ENCODE measurements around the gene CBY1. TPM values are rescaled to one million over a fixed set of nuclear protein-coding genes. Genes with fewer than 3 reads are reported as not detected.

The CBY1 gene
- total RNA-seq, 2 experiments from 2014 or later, result 3.5 to 12.8 TPM

GRCh38 chr22:38655519-38656255 lies 751 bp upstream of the CBY1 start:
- CTCF ChIA-PET (ENCODE audit: unreplicated experiment), result no interaction called here
- BruUV-seq (replicated peaks), result no TSS peak

GRCh38 chr22:38657045-38657909 lies 839 bp downstream of the CBY1 start:
- no TSS peak for BruUV-seq (replicated peaks)
- H3K27ac ChIP-seq (ENCODE audit: low read depth, low read length, poor library complexity, severe bottlenecking), result peak overlapping the region; percentile 47
- TF ChIP-seq CTCF (conservative IDR thresholded peaks at IDR 0.05; ENCODE audit: low read length), result no peak
- no peak for TF ChIP-seq EZH2phosphoT487 (IDR thresholded peaks at IDR 0.05; ENCODE audit: borderline replicate concordance, low read depth, low read length)
- H3K4me2 ChIP-seq (ENCODE audit: low read length), result peak overlapping the region; percentile 80
- ChIA-PET POLR2A (interaction anchor here (0.6 to 1.0 kb wide), 2 partner anchors 24 to 40 kb away, joined by 3 read pairs; partner anchors contain the start of gene TOMM22), CTCF (ENCODE audit: unreplicated experiment) (interaction anchor here (0.6 kb wide), 1 partner anchor 22 kb away, joined by 3 read pairs; no protein-coding TSS in a partner anchor)
- H3K9me2 ChIP-seq (ENCODE audit: insufficient read depth, low read length), result no peaks in the 10 kb centered on the region
- peak; percentile 20 for DNase-seq (ENCODE audit: low spot score)
- no peaks in the 10 kb centered on the region for H4K20me1 ChIP-seq (ENCODE audit: insufficient read depth, low read length)
- peak overlapping the region; percentile 95 for H2AFZ ChIP-seq (ENCODE audit: low read length)
- no peaks in the 10 kb centered on the region for H3K79me2 ChIP-seq (ENCODE audit: insufficient read depth, low read depth, low read length)
- H3K4me3 ChIP-seq (ENCODE audit: low read depth, low read length, poor library complexity, severe bottlenecking), result peak overlapping the region; percentile 81
- H3K4me1 ChIP-seq (ENCODE audit: insufficient read depth, low read length, poor library complexity, severe bottlenecking), result peaks cover 12% of the 10 kb centered on the region
- intact Hi-C loops (cut with micrococcal nuclease; ENCODE audit: unreplicated experiment), result loop anchor here (2.0 kb wide), 1 partner anchor 24 kb away; the partner anchor contains the start of gene TOMM22
- H3K9me3 ChIP-seq (ENCODE audit: low read length), result no peaks in the 10 kb centered on the region
- H3K36me3 ChIP-seq (ENCODE audit: insufficient read depth, low read length), result no peaks in the 10 kb centered on the region

More at GRCh38 chr22:38655519-38656255, 751 bp upstream of the CBY1 start:
- intact Hi-C loops (cut with micrococcal nuclease; ENCODE audit: unreplicated experiment), result loop anchor here (2.0 kb wide), 1 partner anchor 25 kb away; the partner anchor contains the start of gene TOMM22
- POLR2A ChIA-PET, result no interaction called here
- TF ChIP-seq CTCF (conservative IDR thresholded peaks at IDR 0.05; ENCODE audit: low read length) (no peak), EZH2phosphoT487 (IDR thresholded peaks at IDR 0.05; ENCODE audit: borderline replicate concordance, low read depth, low read length) (no peak)
- Histone ChIP-seq H3K36me3 (ENCODE audit: insufficient read depth, low read length) (no peaks in the 10 kb centered on the region), H3K4me3 (ENCODE audit: low read depth, low read length, poor library complexity, severe bottlenecking) (peak overlapping the region; percentile 81), H3K9me2 (ENCODE audit: insufficient read depth, low read length) (no peaks in the 10 kb centered on the region), H3K4me1 (ENCODE audit: insufficient read depth, low read length, poor library complexity, severe bottlenecking) (peaks cover 12% of the 10 kb centered on the region), H3K27ac (ENCODE audit: low read depth, low read length, poor library complexity, severe bottlenecking) (no peak overlapping the region), H2AFZ (ENCODE audit: low read length) (peak overlapping the region; percentile 95), H3K4me2 (ENCODE audit: low read length) (peak overlapping the region; percentile 80), H3K79me2 (ENCODE audit: insufficient read depth, low read depth, low read length) (no peaks in the 10 kb centered on the region), H4K20me1 (ENCODE audit: insufficient read depth, low read length) (no peaks in the 10 kb centered on the region), H3K9me3 (ENCODE audit: low read length) (no peaks in the 10 kb centered on the region)
- peak; percentile 6 for DNase-seq (ENCODE audit: low spot score)
